Measurements from ENCODE around the gene XYLT2.

DNA sequence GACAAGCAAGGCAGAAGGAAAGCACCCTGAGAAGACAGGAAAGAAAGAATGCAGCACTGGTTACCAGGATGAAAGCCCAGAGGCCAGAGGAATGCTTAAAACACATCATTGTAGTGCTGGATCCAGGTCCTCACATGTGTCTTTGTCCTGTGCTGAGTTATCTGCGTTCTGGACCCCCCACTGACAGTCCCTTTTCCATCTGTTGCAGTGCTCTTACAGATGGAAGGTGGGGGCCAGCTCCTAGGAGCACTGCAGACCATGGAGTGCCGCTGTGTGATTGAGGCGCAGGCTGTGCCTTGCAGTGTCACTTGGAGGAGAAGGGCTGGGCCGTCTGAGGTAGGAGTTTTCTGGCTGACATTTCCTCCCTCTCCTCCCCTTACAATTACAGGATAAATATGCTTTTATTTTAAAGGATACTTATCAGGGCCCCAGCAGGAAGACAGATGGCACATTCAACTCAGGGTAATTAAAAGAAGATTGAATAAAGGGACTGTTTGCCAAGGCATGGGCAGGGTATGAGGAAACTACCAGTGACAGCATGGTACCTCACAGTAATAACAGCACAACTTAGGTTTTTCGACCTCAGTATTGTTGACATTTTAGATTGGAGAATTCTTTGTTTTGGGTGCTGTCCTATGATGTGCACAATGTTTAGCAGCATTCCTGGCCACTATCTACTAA, 30.1 kb downstream of the XYLT2 start:
- TF ChIP-seq, protein P1, sequence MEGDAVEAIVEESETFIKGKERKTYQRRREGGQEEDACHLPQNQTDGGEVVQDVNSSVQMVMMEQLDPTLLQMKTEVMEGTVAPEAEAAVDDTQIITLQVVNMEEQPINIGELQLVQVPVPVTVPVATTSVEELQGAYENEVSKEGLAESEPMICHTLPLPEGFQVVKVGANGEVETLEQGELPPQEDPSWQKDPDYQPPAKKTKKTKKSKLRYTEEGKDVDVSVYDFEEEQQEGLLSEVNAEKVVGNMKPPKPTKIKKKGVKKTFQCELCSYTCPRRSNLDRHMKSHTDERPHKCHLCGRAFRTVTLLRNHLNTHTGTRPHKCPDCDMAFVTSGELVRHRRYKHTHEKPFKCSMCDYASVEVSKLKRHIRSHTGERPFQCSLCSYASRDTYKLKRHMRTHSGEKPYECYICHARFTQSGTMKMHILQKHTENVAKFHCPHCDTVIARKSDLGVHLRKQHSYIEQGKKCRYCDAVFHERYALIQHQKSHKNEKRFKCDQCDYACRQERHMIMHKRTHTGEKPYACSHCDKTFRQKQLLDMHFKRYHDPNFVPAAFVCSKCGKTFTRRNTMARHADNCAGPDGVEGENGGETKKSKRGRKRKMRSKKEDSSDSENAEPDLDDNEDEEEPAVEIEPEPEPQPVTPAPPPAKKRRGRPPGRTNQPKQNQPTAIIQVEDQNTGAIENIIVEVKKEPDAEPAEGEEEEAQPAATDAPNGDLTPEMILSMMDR (conservative IDR thresholded peaks at IDR 0.05; ENCODE audit: low read length) = no peak
- no peak for TF ChIP-seq EZH2phosphoT487 (IDR thresholded peaks at IDR 0.05; ENCODE audit: borderline replicate concordance)

Data from Loucy (cell line).